CD14-positive monocyte (primary cell): ENCODE measurements around the gene MBNL2. TPM values are rescaled to one million over a fixed set of nuclear protein-coding genes. Genes with fewer than 3 reads are reported as not detected.
A peak's percentile ranks its signal among the peaks of the same experiment; 100 is the strongest.

Source experiments
- DNase-seq, 3 donors: peaks; one replicate each; pipeline ENCODE4 v3.0.0-alpha.2; 2011 to 2022
- H2AFZ ChIP-seq: 2 replicates; pipeline ENCODE4 v1.6.0; 2012; ENCODE audit warnings: mild to moderate bottlenecking, low read depth, low read length, inconsistent platforms; ENCODE audit not compliant: insufficient read depth, poor library complexity, severe bottlenecking
- H3K27ac ChIP-seq, 2 donors: 1 replicate in 1 of 2; 2 replicates in 1 of 2; pipeline ENCODE4 v1.5.1; 2012 to 2013; ENCODE audit warnings: low read length in 2 of 2, control low read depth in 1 of 2, inconsistent platforms in 1 of 2, low read depth in 1 of 2, mild to moderate bottlenecking in 1 of 2
- H3K27me3 ChIP-seq, 2 donors: one replicate each; pipeline versions ENCODE4 v1.6.0 to v1.6.1; 2011 to 2013; ENCODE audit warnings: low read length in 2 of 2; ENCODE audit not compliant: control insufficient read depth in 2 of 2, insufficient read depth in 2 of 2
- H3K36me3 ChIP-seq, 2 donors: replicated peaks in 1 of 2; 1 replicate in 1 of 2; 2 replicates in 1 of 2; pipeline versions ENCODE4 v1.5.1 to v1.6.1; 2012 to 2013; ENCODE audit warnings: low read length in 2 of 2, control low read depth in 1 of 2, inconsistent platforms in 1 of 2, mild to moderate bottlenecking in 1 of 2; ENCODE audit not compliant: insufficient read depth in 2 of 2, control insufficient read depth in 1 of 2
- H3K4me1 ChIP-seq, 2 donors: 1 replicate in 1 of 2; 2 replicates in 1 of 2; pipeline versions ENCODE4 v1.5.1 to v1.6.1; 2012 to 2013; ENCODE audit warnings: low read length in 2 of 2, control low read depth in 1 of 2, inconsistent platforms in 1 of 2, mild to moderate bottlenecking in 1 of 2, moderate library complexity in 1 of 2; ENCODE audit not compliant: insufficient read depth in 2 of 2, control insufficient read depth in 1 of 2
- H3K4me2 ChIP-seq: replicated peaks from 2 replicates; pipeline ENCODE3; 2012; ENCODE audit warnings: low read length, moderate library complexity, mild to moderate bottlenecking; ENCODE audit not compliant: poor library complexity, severe bottlenecking; ENCODE audit errors: extremely low read depth
- H3K4me3 ChIP-seq, 3 experiments: fragments of 200-600 bp in 1 of 3; sonication (generic) in 1 of 3; replicated peaks in 1 of 3; 1 replicate in 2 of 3; 2 replicates in 1 of 3; pipeline ENCODE4 v1.5.1; 2011 to 2013; ENCODE audit warnings: low read length in 3 of 3, mild to moderate bottlenecking in 3 of 3, control low read depth in 2 of 3, low read depth in 2 of 3, inconsistent platforms in 1 of 3, moderate library complexity in 1 of 3
- H3K79me2 ChIP-seq: 2 replicates; pipeline ENCODE4 v1.6.0; 2012; ENCODE audit warnings: mild to moderate bottlenecking, control low read depth, inconsistent platforms, low read length, moderate library complexity; ENCODE audit not compliant: insufficient read depth
- H3K9ac ChIP-seq: 2 replicates; pipeline ENCODE4 v1.6.0; 2017; ENCODE audit warnings: low read length, mild to moderate bottlenecking; ENCODE audit not compliant: insufficient read depth, poor library complexity, severe bottlenecking
- H3K9me3 ChIP-seq, 2 donors: replicated peaks in 1 of 2; 1 replicate in 1 of 2; 2 replicates in 1 of 2; pipeline versions ENCODE4 v1.5.1 to v1.6.1; 2012 to 2013; ENCODE audit warnings: low read length in 2 of 2, control low read depth in 1 of 2; ENCODE audit not compliant: control insufficient read depth in 1 of 2, insufficient read depth in 1 of 2
- H4K20me1 ChIP-seq: 2 replicates; pipeline ENCODE4 v1.6.0; 2012; ENCODE audit warnings: mild to moderate bottlenecking, low read length, control low read depth, moderate library complexity; ENCODE audit not compliant: insufficient read depth
- H3K27ac Mint-ChIP-seq, 7 donors: one replicate each; pipeline ENCODE4 v1.8.0; 2020; ENCODE audit warnings: mild to moderate bottlenecking in 7 of 7, mixed read lengths in 7 of 7, moderate library complexity in 6 of 7, inconsistent platforms in 2 of 7
- H3K27me3 Mint-ChIP-seq, 3 donors: one replicate each; pipeline ENCODE4 v1.8.0; 2021 to 2022; ENCODE audit warnings: low read depth in 3 of 3, mild to moderate bottlenecking in 3 of 3, mixed read lengths in 3 of 3, moderate library complexity in 3 of 3, inconsistent platforms in 1 of 3
- H3K36me3 Mint-ChIP-seq, 2 donors: one replicate each; pipeline ENCODE4 v1.8.0; 2020; ENCODE audit warnings: mixed read lengths in 2 of 2, inconsistent platforms in 1 of 2, mild to moderate bottlenecking in 1 of 2
- H3K4me1 Mint-ChIP-seq: one replicate; pipeline ENCODE4 v1.8.0; 2020; ENCODE audit warnings: mild to moderate bottlenecking, mixed read lengths
- H3K4me3 Mint-ChIP-seq, 2 donors: one replicate each; pipeline ENCODE4 v1.8.0; 2020; ENCODE audit warnings: mild to moderate bottlenecking in 2 of 2, mixed read lengths in 2 of 2, moderate library complexity in 1 of 2
- H3K9me3 Mint-ChIP-seq, 7 donors: one replicate each; pipeline ENCODE4 v1.8.0; 2020 to 2022; ENCODE audit warnings: mixed read lengths in 7 of 7, mild to moderate bottlenecking in 6 of 7, moderate library complexity in 6 of 7, inconsistent platforms in 2 of 7
- WGBS: methylation state at CpG from one replicate; pipeline ENCODE4 v1.1.5; 2013; ENCODE audit warnings: missing lambda C conversion rate; ENCODE audit not compliant: insufficient coverage; 5-methylcytosine and 5-hydroxymethylcytosine counted together
- intact Hi-C, 2 donors: fragments of 100-400 bp; cut with micrococcal nuclease; formaldehyde crosslinking; loops; one replicate each; pipeline versions ENCODE4 v1.15.0 to v1.15.1; 2023
- polyA plus RNA-seq, 3 donors: library from polyadenylated mRNA; depleted of rRNA in 1 of 3; unstranded in 2 of 3; stranded (reverse) in 1 of 3; fragments of 300-500 nt in 2 of 3; fragments of >200 nt in 1 of 3; fragmentation: Illumina TruSeq in 2 of 3; gene quantifications; 1 replicate in 2 of 3; 2 replicates in 1 of 3; pipeline ENCODE4 v1.2.3, GENCODE V29; 2012 to 2021
- TF ChIP-seq, protein P1 (sequence below): fragments of 200-600 bp; IDR thresholded peaks from one replicate; pipeline ENCODE4 v1.8.0; 2022; ENCODE audit warnings: antibody characterized with exemption, mild to moderate bottlenecking

MBNL2 gene
- polyA plus RNA-seq, 3 donors: 8.5 to 15.5 (median 13.4) TPM

DNA sequence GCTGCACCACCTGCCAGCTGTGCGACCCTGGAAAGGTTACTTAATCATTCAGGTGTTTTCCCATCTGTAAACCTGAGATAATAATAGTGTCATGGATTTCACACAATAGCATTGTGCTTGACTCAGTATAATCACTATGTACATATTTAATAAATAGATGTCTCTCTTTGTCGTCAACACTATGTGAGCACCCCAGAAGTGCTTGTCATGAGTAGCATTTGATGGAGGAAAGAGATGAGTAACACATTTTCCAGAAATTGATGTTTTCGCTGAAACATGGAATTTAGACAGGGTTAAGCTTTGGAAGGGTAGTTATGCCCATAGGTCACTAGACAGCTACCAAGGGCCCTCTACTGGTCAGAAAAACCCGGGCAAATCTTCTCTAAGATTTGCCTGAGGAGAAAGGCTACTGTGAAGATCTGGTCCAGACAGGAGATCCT, 9.5 kb upstream of the MBNL2 start:
- Histone ChIP-seq H3K27ac (no peak overlapping the region), H3K9me3 (no peaks in the 10 kb centered on the region), H4K20me1 (no peaks in the 10 kb centered on the region), H3K36me3 (no peaks in the 10 kb centered on the region), H3K4me3 (no peak overlapping the region), H3K79me2 (no peaks in the 10 kb centered on the region), H3K9ac (no peak overlapping the region), H3K4me1 (peaks cover 32 to 47% of the 10 kb centered on the region in 2 donors), H3K4me2 (no peak overlapping the region), H3K27me3 (peaks cover 38 to 41% of the 10 kb centered on the region in 2 donors), H2AFZ (no peak overlapping the region)
- peak overlapping the region in 1 of 7 donors; percentile 19 for H3K27ac Mint-ChIP-seq
- peaks cover 37% of the 10 kb centered on the region for H3K4me1 Mint-ChIP-seq
- H3K27me3 Mint-ChIP-seq: peaks cover 38 to 49% (median 39%) of the 10 kb centered on the region in 3 donors
- H3K4me3 Mint-ChIP-seq: peak overlapping the region in 1 of 2 donors; percentile 54
- DNase-seq: peak in 2 of 3 donors; percentile 9 to 26
- peaks cover 1 to 8% (median 4%) of the 10 kb centered on the region in 7 donors for H3K9me3 Mint-ChIP-seq
- WGBS: 29% methylated on average over 1 of the region's 4 CpGs
- intact Hi-C loops: loop anchor here in 1 of 2 donors (10.0 kb wide), 1 partner anchor 208 kb away; no protein-coding TSS in a partner anchor
- peaks cover 2 to 11% of the 10 kb centered on the region in 2 donors for H3K36me3 Mint-ChIP-seq
- TF ChIP-seq, protein P1, sequence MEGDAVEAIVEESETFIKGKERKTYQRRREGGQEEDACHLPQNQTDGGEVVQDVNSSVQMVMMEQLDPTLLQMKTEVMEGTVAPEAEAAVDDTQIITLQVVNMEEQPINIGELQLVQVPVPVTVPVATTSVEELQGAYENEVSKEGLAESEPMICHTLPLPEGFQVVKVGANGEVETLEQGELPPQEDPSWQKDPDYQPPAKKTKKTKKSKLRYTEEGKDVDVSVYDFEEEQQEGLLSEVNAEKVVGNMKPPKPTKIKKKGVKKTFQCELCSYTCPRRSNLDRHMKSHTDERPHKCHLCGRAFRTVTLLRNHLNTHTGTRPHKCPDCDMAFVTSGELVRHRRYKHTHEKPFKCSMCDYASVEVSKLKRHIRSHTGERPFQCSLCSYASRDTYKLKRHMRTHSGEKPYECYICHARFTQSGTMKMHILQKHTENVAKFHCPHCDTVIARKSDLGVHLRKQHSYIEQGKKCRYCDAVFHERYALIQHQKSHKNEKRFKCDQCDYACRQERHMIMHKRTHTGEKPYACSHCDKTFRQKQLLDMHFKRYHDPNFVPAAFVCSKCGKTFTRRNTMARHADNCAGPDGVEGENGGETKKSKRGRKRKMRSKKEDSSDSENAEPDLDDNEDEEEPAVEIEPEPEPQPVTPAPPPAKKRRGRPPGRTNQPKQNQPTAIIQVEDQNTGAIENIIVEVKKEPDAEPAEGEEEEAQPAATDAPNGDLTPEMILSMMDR: peak; percentile 54

DNA sequence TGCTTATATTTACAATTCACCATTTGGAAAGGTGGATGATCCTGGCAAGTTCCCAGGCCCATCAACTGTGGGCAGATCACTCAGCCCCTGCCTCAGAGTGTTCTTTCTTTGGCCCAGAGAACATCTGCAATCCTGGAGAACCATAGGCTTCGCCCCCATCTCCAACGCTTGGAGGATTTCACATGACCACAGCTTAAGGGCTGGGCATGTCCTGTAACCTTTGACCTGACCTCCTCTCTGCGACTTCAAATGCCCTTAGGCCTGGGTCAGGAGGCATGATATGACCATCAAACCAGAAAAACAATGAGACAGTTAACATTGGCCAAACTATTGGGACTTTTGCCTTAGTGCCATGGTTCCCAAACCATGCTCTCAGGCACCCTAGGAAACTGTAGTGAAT, 7.2 kb upstream of the MBNL2 start:
- Mint-ChIP-seq H3K4me1 (peaks cover 30% of the 10 kb centered on the region), H3K27me3 (peaks cover 23 to 36% (median 25%) of the 10 kb centered on the region in 3 donors), H3K36me3 (peaks cover 0 to 3% of the 10 kb centered on the region in 2 donors), H3K4me3 (peak overlapping the region in 1 of 2 donors; percentile 23), H3K9me3 (peaks cover 0 to 5% (median 0%) of the 10 kb centered on the region in 7 donors), H3K27ac (peak overlapping the region in 1 of 7 donors; percentile 71)
- TF ChIP-seq, protein P1: no peak
- WGBS: 84% methylated on average over 3 of the region's 3 CpGs
- Histone ChIP-seq H3K9ac (no peak overlapping the region), H3K79me2 (no peaks in the 10 kb centered on the region), H4K20me1 (no peaks in the 10 kb centered on the region), H3K36me3 (no peaks in the 10 kb centered on the region), H3K27me3 (peaks cover 21% of the 10 kb centered on the region in 2 donors), H3K4me2 (no peak overlapping the region), H2AFZ (peak overlapping the region; percentile 18), H3K4me1 (peaks cover 28 to 38% of the 10 kb centered on the region in 2 donors), H3K27ac (no peak overlapping the region), H3K9me3 (no peaks in the 10 kb centered on the region), H3K4me3 (no peak overlapping the region)
- intact Hi-C loops: loop anchor here in 1 of 2 donors (10.0 kb wide), 1 partner anchor 210 kb away; no protein-coding TSS in a partner anchor
- DNase-seq: no peak
